ENCODE results near the gene ABCG1. TPM values are rescaled to one million over a fixed set of nuclear protein-coding genes. Genes with fewer than 3 reads are reported as not detected.

ABCG1 gene
- total and polyA plus RNA-seq, 8 donors, result 3.1 to 65.9 (median 15.6) TPM

DNA sequence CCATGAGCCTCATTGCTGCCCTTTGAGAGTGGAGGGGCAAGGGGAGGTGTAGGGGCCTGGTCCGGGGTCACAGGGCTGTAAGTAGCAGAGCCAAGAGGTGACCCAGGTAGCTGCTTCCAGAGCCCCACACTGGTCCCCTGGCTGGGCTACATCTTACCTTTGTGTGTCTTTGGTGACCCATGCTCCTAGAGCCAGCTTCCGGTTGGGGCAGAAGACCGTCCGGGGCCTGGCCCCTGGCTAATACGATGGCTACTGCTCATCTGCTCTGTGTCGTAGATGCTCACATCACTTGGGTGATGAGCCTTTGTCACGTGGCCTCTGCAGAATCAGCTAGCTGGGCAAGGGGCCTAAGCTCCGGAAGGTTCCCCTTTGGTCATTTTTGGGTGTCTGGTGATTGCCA lies 20.6 kb downstream of the ABCG1 start:
- no peak overlapping the region for H3K27ac ChIP-seq
- no peaks in the 10 kb centered on the region for H3K27me3 ChIP-seq
- DNase-seq, result no peak
- no peaks in the 10 kb centered on the region for H3K36me3 ChIP-seq
- H3K9me3 ChIP-seq, result no peaks in the 10 kb centered on the region
- H3K4me1 ChIP-seq, result peaks cover 29 to 49% (median 33%) of the 10 kb centered on the region in 4 donors
- 93 to 97% (median 94%) methylated on average over 8 of the region's 8 CpGs for WGBS, 5 donors
- H3K4me3 ChIP-seq, result no peak overlapping the region
- TF ChIP-seq, protein P1, sequence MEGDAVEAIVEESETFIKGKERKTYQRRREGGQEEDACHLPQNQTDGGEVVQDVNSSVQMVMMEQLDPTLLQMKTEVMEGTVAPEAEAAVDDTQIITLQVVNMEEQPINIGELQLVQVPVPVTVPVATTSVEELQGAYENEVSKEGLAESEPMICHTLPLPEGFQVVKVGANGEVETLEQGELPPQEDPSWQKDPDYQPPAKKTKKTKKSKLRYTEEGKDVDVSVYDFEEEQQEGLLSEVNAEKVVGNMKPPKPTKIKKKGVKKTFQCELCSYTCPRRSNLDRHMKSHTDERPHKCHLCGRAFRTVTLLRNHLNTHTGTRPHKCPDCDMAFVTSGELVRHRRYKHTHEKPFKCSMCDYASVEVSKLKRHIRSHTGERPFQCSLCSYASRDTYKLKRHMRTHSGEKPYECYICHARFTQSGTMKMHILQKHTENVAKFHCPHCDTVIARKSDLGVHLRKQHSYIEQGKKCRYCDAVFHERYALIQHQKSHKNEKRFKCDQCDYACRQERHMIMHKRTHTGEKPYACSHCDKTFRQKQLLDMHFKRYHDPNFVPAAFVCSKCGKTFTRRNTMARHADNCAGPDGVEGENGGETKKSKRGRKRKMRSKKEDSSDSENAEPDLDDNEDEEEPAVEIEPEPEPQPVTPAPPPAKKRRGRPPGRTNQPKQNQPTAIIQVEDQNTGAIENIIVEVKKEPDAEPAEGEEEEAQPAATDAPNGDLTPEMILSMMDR (IDR thresholded peaks at IDR 0.05), result no peak
- TF ChIP-seq POLR2AphosphoS5 (IDR thresholded peaks at IDR 0.05), result no peak
- TF ChIP-seq EP300 (IDR thresholded peaks at IDR 0.05), result no peak
- no peak for TF ChIP-seq POLR2A (IDR thresholded peaks at IDR 0.05)
- intact Hi-C loops (cut with DNase I; ENCODE audit: low total_unique reads), result no loop called here

DNA sequence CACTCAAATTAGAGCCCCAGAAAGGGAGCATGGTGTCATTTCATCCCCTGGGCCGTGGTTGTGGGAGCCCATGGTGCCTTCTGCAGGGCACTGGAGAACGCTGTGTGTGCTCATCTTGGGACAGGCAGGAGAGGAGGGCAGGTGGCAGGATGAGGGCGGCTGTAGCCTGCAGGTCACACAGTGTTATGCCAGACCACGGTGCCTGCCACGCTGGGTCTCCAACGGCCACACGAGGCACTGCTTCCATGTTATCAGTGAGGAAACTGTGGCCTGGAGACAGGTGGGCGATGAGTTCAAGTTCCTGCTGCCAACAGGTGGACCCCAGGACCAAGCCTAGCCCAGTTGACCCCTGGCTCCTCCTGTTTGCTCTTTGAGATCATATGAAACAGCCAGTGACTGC lies 21.0 kb downstream of the ABCG1 start:
- Histone ChIP-seq H3K4me1 (peaks cover 25 to 49% (median 30%) of the 10 kb centered on the region in 4 donors), H3K9me3 (no peaks in the 10 kb centered on the region), H3K36me3 (no peaks in the 10 kb centered on the region), H3K4me3 (no peak overlapping the region), H3K27ac (no peak overlapping the region), H3K27me3 (no peaks in the 10 kb centered on the region)
- no peak for DNase-seq
- WGBS, 5 donors, result 83 to 93% (median 89%) methylated on average over 6 to 8 of the region's 8 CpGs
- intact Hi-C loops (cut with DNase I; ENCODE audit: low total_unique reads), result no loop called here
- TF ChIP-seq POLR2AphosphoS5 (IDR thresholded peaks at IDR 0.05), result no peak
- TF ChIP-seq, protein P1 (IDR thresholded peaks at IDR 0.05), result no peak
- TF ChIP-seq POLR2A (IDR thresholded peaks at IDR 0.05), result no peak
- TF ChIP-seq EP300 (IDR thresholded peaks at IDR 0.05), result no peak

DNA sequence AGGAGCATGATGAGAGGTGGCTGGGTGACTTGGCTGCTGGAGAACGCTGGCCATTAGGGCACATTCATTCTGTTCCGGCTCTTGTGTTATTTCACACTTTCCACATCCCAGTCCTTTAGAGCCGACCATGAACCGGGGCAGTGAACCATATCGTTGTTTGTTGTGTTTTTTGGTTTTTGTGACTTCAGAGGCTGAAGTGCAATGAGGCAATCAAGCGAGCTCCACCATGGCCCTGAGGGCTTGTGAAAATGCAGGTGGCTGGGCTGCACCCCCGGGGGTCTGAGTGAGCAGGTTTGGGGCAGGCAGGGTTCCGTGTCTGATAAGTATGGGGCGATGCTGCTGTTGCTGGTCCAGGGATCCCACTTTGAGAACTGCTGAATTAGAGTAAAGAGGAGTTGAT lies 23.7 kb downstream of the ABCG1 start:
- Histone ChIP-seq H3K27me3 (no peaks in the 10 kb centered on the region), H3K4me3 (no peak overlapping the region), H3K27ac (no peak overlapping the region), H3K9me3 (no peaks in the 10 kb centered on the region), H3K36me3 (no peaks in the 10 kb centered on the region), H3K4me1 (peaks cover 0 to 32% (median 9%) of the 10 kb centered on the region in 4 donors)
- intact Hi-C loops (cut with DNase I; ENCODE audit: low total_unique reads), result no loop called here
- DNase-seq, result no peak
- 79 to 90% (median 89%) methylated on average over 9 of the region's 9 CpGs for WGBS, 5 donors
- no peak for TF ChIP-seq POLR2AphosphoS5 (IDR thresholded peaks at IDR 0.05)
- TF ChIP-seq EP300 (IDR thresholded peaks at IDR 0.05), result no peak
- TF ChIP-seq POLR2A (IDR thresholded peaks at IDR 0.05), result no peak
- TF ChIP-seq, protein P1 (IDR thresholded peaks at IDR 0.05), result no peak

- Histone ChIP-seq H3K9me3 (no peaks in the 10 kb centered on the region), H3K27ac (no peak overlapping the region), H3K27me3 (no peaks in the 10 kb centered on the region), H3K4me3 (no peak overlapping the region), H3K36me3 (no peaks in the 10 kb centered on the region), H3K4me1 (peaks cover 0 to 27% (median 7%) of the 10 kb centered on the region in 4 donors)
- WGBS, 5 donors, result 81 to 92% (median 87%) methylated on average over 6 of the region's 6 CpGs
- intact Hi-C loops (cut with DNase I; ENCODE audit: low total_unique reads), result no loop called here
- no peak for DNase-seq
- TF ChIP-seq EP300 (IDR thresholded peaks at IDR 0.05), result no peak
These were observed 24.1 kb downstream of the ABCG1 start for GRCh38 chr21:42243026-42243425.

GRCh38 chr21:42245331-42246193 lies 26.6 kb downstream of the ABCG1 start:
- intact Hi-C loops (cut with DNase I; ENCODE audit: low total_unique reads), result no loop called here
- peaks cover 0 to 19% (median 4%) of the 10 kb centered on the region in 4 donors for H3K4me1 ChIP-seq
- WGBS, 5 donors, result 52 to 62% (median 58%) methylated on average over 9 to 10 of the region's 10 CpGs

More at GRCh38 chr21:42245331-42246193, 26.6 kb downstream of the ABCG1 start:
- H3K27me3 ChIP-seq, result no peaks in the 10 kb centered on the region
- no peaks in the 10 kb centered on the region for H3K9me3 ChIP-seq
- no peak overlapping the region for H3K27ac ChIP-seq
- H3K4me3 ChIP-seq, result no peak overlapping the region
- DNase-seq, result peak in 1 of 2 donors; percentile 66
- TF ChIP-seq POLR2A (IDR thresholded peaks at IDR 0.05) (no peak), EP300 (IDR thresholded peaks at IDR 0.05) (no peak), POLR2AphosphoS5 (IDR thresholded peaks at IDR 0.05) (no peak)
- TF ChIP-seq, protein P1 (IDR thresholded peaks at IDR 0.05), result no peak
- no peaks in the 10 kb centered on the region for H3K36me3 ChIP-seq

Measured in stomach (tissue), 9 donors.